Hair follicle dermal papilla cell (primary cell): ENCODE measurements around the gene SLC25A48. TPM values are rescaled to one million over a fixed set of nuclear protein-coding genes. Genes with fewer than 3 reads are reported as not detected.

Experiments
- small RNA-seq: library from RNA; depleted of rRNA; stranded (forward); fragments of <200 nt; gene quantifications from one replicate; pipeline ENCODE3, GENCODE V24; 2012
- total RNA-seq: library from RNA; depleted of rRNA; stranded (reverse); fragments of >200 nt; gene quantifications from 2 replicates; pipeline ENCODE4 v1.2.3, GENCODE V29; 2012

Gene SLC25A48
- total RNA-seq, result not detected in 2 replicates

DNA sequence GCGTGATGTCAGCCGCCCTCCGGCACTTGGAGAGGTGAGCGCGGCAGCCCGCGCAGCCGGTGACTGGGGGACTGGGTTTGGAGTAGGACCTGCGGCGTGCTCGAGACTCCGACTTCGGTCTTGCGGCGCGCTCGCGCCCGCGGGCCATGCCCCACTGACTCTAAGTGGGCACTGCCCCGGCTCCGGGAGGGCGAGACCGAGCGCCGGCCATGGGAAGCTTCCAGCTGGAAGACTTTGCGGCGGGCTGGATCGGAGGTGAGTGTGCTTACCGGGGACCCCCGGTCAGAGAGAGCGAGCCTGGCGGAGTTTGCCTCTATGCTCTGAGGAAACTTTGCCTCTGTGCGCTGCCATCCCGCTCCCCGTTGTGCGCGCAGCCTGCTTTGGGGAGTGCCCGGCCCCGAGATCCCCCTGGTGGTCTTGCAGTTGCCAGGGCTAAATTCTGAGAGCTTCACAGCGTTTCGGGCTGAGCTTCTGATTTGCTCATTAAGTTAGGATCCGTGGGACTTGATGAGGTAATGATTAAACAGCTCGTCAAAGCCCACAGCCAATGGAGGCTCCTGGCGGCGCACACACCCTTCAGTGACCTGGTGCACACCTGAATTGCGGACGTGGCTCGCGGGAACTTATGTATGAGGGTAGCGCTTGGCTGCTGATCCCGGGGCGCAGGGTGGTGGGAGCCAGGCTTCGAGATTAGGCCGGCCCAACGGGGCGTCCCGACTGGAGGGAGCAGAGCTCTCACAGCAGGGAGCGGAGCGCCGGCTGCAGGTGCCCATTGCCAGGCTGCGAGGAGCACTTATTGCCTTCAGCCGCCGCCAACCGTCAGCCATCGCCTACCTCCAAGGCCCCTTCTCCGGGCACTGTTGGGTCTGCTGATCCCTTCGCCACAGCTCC is at the start of gene SLC25A48:
SLC25A48 (plus strand) TSS at position 25 of the 891 bp plus-strand sequence; CDS start at position 210, 185 bp downstream.

GRCh38 chr5:135895474-135896006 is 61.1 kb downstream of the SLC25A48 start, which contains the start of gene IL9:
TSS of gene IL9 (minus strand) at chr5:135895841. CDS start at chr5:135895816, 25 bp downstream.

Small RNAs within 50 kb of the gene (small RNA-seq; reads per million reads assigned to genes)
- not detected for gene MIR5692C1

Other genes starting within 250 kb of the SLC25A48 start
- not detected in 2 replicates for gene IL9, start 61.2 kb downstream of the SLC25A48 start, total RNA-seq
- gene LECT2, start 120.3 kb downstream of the SLC25A48 start, total RNA-seq, result not detected in 2 replicates
- 464 and 600 TPM in 2 replicates for gene TGFBI, start 194.3 kb downstream of the SLC25A48 start, total RNA-seq